Rectal smooth muscle tissue (tissue), 1 donor: ENCODE measurements around the gene SHROOM4.

Source experiments
- H3K27ac ChIP-seq: one replicate; pipeline ENCODE4 v1.7.0; 2013; ENCODE audit warnings: low read depth, low read length, inconsistent platforms
- H3K27me3 ChIP-seq: one replicate; pipeline ENCODE4 v1.7.0; 2013; ENCODE audit warnings: low read length; ENCODE audit not compliant: control insufficient read depth, insufficient read depth
- H3K36me3 ChIP-seq: one replicate; pipeline ENCODE4 v1.7.0; 2013; ENCODE audit warnings: low read length; ENCODE audit not compliant: control insufficient read depth, insufficient read depth
- H3K4me1 ChIP-seq: one replicate; pipeline ENCODE4 v1.7.0; 2013; ENCODE audit warnings: low read length; ENCODE audit not compliant: control insufficient read depth, insufficient read depth
- H3K4me3 ChIP-seq: one replicate; pipeline ENCODE4 v1.7.0; 2013; ENCODE audit warnings: low read length
- H3K9ac ChIP-seq: one replicate; pipeline ENCODE4 v1.7.0; 2013; ENCODE audit warnings: low read length

SHROOM4 gene

GRCh38 chrX:50771382-50771781 lies 42.6 kb downstream of the SHROOM4 start:
- Histone ChIP-seq H3K36me3 (no peaks in the 10 kb centered on the region), H3K27me3 (no peaks in the 10 kb centered on the region), H3K4me1 (no peaks in the 10 kb centered on the region), H3K4me3 (no peak overlapping the region), H3K9ac (no peak overlapping the region), H3K27ac (no peak overlapping the region)

- Histone ChIP-seq H3K36me3 (no peaks in the 10 kb centered on the region), H3K4me1 (no peaks in the 10 kb centered on the region), H3K27ac (no peak overlapping the region), H3K27me3 (no peaks in the 10 kb centered on the region), H3K9ac (no peak overlapping the region), H3K4me3 (no peak overlapping the region)
These were observed 43.3 kb downstream of the SHROOM4 start for GRCh38 chrX:50770702-50771101.

GRCh38 chrX:50769389-50770063 lies 44.5 kb downstream of the SHROOM4 start:
- Histone ChIP-seq H3K9ac (no peak overlapping the region), H3K4me3 (no peak overlapping the region), H3K4me1 (no peaks in the 10 kb centered on the region), H3K36me3 (no peaks in the 10 kb centered on the region), H3K27me3 (no peaks in the 10 kb centered on the region), H3K27ac (no peak overlapping the region)

GRCh38 chrX:50768801-50769200 lies 45.2 kb downstream of the SHROOM4 start:
- Histone ChIP-seq H3K9ac (no peak overlapping the region), H3K27ac (no peak overlapping the region), H3K36me3 (no peaks in the 10 kb centered on the region), H3K4me1 (no peaks in the 10 kb centered on the region), H3K27me3 (no peaks in the 10 kb centered on the region), H3K4me3 (no peak overlapping the region)

- no peak overlapping the region for H3K9ac ChIP-seq
- no peak overlapping the region for H3K27ac ChIP-seq
- no peaks in the 10 kb centered on the region for H3K4me1 ChIP-seq
- no peaks in the 10 kb centered on the region for H3K36me3 ChIP-seq
- H3K27me3 ChIP-seq, result no peaks in the 10 kb centered on the region
- no peak overlapping the region for H3K4me3 ChIP-seq
These were observed 48.0 kb downstream of the SHROOM4 start for GRCh38 chrX:50765986-50766385.

GRCh38 chrX:50762578-50762977 lies 51.4 kb downstream of the SHROOM4 start:
- no peaks in the 10 kb centered on the region for H3K36me3 ChIP-seq
- no peak overlapping the region for H3K27ac ChIP-seq
- H3K9ac ChIP-seq, result no peak overlapping the region
- H3K27me3 ChIP-seq, result no peaks in the 10 kb centered on the region
- no peak overlapping the region for H3K4me3 ChIP-seq
- H3K4me1 ChIP-seq, result no peaks in the 10 kb centered on the region

GRCh38 chrX:50756276-50756675 lies 57.7 kb downstream of the SHROOM4 start:
- Histone ChIP-seq H3K27me3 (no peaks in the 10 kb centered on the region), H3K9ac (no peak overlapping the region), H3K27ac (no peak overlapping the region), H3K4me3 (no peak overlapping the region), H3K36me3 (no peaks in the 10 kb centered on the region), H3K4me1 (no peaks in the 10 kb centered on the region)

- Histone ChIP-seq H3K36me3 (no peaks in the 10 kb centered on the region), H3K27me3 (no peaks in the 10 kb centered on the region), H3K4me3 (no peak overlapping the region), H3K9ac (no peak overlapping the region), H3K4me1 (no peaks in the 10 kb centered on the region), H3K27ac (no peak overlapping the region)
These were observed 62.9 kb downstream of the SHROOM4 start for GRCh38 chrX:50751091-50751490.

- H3K27ac ChIP-seq, result no peak overlapping the region
- H3K36me3 ChIP-seq, result no peaks in the 10 kb centered on the region
- H3K9ac ChIP-seq, result no peak overlapping the region
- no peaks in the 10 kb centered on the region for H3K4me1 ChIP-seq
- H3K27me3 ChIP-seq, result no peaks in the 10 kb centered on the region
- H3K4me3 ChIP-seq, result no peak overlapping the region
These were observed 66.5 kb downstream of the SHROOM4 start for GRCh38 chrX:50747471-50747900.

- no peaks in the 10 kb centered on the region for H3K4me1 ChIP-seq
- no peak overlapping the region for H3K9ac ChIP-seq
- H3K4me3 ChIP-seq, result no peak overlapping the region
- no peak overlapping the region for H3K27ac ChIP-seq
- H3K36me3 ChIP-seq, result no peaks in the 10 kb centered on the region
- H3K27me3 ChIP-seq, result no peaks in the 10 kb centered on the region
These were observed 77.3 kb downstream of the SHROOM4 start for GRCh38 chrX:50736656-50737055.

- Histone ChIP-seq H3K4me3 (no peak overlapping the region), H3K36me3 (no peaks in the 10 kb centered on the region), H3K27ac (no peak overlapping the region), H3K4me1 (peaks cover 3% of the 10 kb centered on the region), H3K27me3 (no peaks in the 10 kb centered on the region), H3K9ac (no peak overlapping the region)
These were observed 87.7 kb downstream of the SHROOM4 start for GRCh38 chrX:50726296-50726695.

GRCh38 chrX:50725310-50725709 lies 88.7 kb downstream of the SHROOM4 start:
- H3K36me3 ChIP-seq, result no peaks in the 10 kb centered on the region
- H3K27ac ChIP-seq, result no peak overlapping the region
- H3K9ac ChIP-seq, result no peak overlapping the region
- H3K27me3 ChIP-seq, result no peaks in the 10 kb centered on the region
- no peak overlapping the region for H3K4me3 ChIP-seq
- H3K4me1 ChIP-seq, result peaks cover 3% of the 10 kb centered on the region

GRCh38 chrX:50723006-50723405 lies 91.0 kb downstream of the SHROOM4 start:
- no peaks in the 10 kb centered on the region for H3K36me3 ChIP-seq
- H3K27ac ChIP-seq, result no peak overlapping the region
- H3K27me3 ChIP-seq, result no peaks in the 10 kb centered on the region
- H3K9ac ChIP-seq, result no peak overlapping the region
- H3K4me1 ChIP-seq, result peaks cover 3% of the 10 kb centered on the region
- no peak overlapping the region for H3K4me3 ChIP-seq
